CD4-positive, alpha-beta T cell treated with Interleukin-12 subunit alpha and Interleukin-12 subunit beta, for 1 hour (primary cell): ENCODE measurements around the gene ENTHD1.

Experiments
- DNase-seq: peaks from one replicate; pipeline ENCODE4 v3.0.0-alpha.2; 2020

Gene ENTHD1

GRCh38 chr22:39712081-39712480 lies 181.5 kb downstream of the ENTHD1 start:
- DNase-seq, result no peak

- DNase-seq, result no peak
Observed at GRCh38 chr22:39710380-39711150, 183.0 kb downstream of the ENTHD1 start.

- no peak for DNase-seq
Observed at GRCh38 chr22:39707816-39708215, 185.7 kb downstream of the ENTHD1 start.

- no peak for DNase-seq
Observed at GRCh38 chr22:39707351-39707750, 186.2 kb downstream of the ENTHD1 start.

DNA sequence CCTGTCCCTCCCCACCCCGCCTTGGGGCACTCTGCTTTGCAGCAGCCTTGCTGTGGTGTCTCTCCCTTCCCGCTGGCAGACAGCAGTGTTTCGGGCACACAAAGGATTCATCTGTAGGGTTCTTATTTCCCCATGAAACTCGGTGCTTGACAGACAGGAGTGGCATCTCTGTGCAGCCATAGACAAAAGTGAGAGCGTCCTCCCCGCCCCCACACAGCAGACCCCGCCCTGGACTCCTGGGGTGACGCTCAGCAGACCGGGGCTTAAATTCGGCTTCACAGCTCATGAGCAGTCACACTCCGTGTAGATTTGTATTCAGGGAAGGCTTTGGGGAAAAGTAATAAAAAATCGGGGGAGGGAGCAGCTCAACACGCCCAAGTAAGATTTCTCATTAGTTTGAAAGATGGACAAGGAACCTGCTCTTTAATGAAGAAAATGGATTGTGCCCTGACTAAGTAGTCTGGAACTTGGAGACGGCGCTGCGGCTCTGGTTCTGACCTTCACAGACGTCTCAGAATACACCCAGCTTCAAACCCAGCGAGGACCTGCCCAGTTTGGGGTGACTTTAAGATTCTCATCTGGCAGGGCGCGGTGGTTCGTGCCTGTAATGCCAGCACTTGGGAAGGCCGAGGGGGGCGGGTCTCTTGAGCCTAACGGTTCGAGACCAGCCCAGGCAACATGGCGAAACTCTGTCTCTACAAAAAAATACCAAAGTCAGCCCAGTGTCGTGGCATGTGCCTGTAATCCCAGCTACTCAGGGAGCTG lies 187.0 kb downstream of the ENTHD1 start:
- no peak for DNase-seq

- no peak for DNase-seq
Observed at GRCh38 chr22:39705386-39705785, 188.2 kb downstream of the ENTHD1 start.

GRCh38 chr22:39703928-39704639 lies 189.5 kb downstream of the ENTHD1 start:
- no peak for DNase-seq

DNA sequence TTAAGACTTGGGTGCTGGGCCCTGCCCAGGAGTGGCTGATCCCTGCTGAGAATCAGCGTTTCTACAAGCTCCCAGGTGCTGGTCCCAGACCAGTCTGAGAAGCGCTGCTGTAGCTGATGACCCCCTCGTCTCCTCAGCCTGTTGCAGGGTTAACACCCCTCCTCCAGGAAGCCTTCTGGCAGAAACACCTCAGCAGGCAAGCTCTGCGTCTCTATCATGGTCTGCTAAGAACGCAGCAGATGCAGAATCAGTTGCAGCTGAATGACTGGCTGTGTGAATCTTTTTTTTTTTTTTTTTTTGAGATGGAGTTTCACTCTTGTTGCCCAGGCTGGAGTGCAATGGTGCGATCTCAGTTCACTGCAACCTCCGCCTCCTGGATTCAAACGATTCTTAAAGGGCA lies 190.5 kb downstream of the ENTHD1 start:
- no peak for DNase-seq

DNA sequence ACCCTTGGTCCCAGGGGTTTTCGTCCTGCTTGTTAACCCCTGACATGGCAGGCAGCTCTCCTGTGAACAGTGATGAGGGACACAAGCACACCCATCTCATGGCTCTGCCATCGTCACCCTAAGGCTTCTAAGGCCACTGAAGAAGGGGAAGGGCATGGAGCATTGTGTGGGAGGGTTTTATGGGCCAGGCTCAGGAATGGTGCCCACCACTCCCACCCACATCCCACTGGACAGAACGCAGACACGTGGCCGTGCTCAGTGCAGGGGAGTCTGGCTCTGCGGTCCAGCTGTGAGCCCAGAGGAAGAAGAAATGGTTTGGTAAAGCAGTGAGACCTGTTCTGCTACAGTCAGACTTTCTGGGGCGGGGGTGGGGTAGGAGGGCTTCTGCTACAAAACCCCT lies 193.0 kb downstream of the ENTHD1 start:
- DNase-seq, result no peak

GRCh38 chr22:39699631-39700360 lies 193.8 kb downstream of the ENTHD1 start:
- no peak for DNase-seq

- DNase-seq, result no peak
Observed at GRCh38 chr22:39697790-39698430, 195.7 kb downstream of the ENTHD1 start.

GRCh38 chr22:39693943-39694500 lies 199.5 kb downstream of the ENTHD1 start:
- DNase-seq, result no peak
